Islet of Langerhans (tissue), 1 donor: ENCODE results near the gene MEF2D.

Experiments
- FAIRE-seq: peaks from one replicate; lab custom pipeline; 2011; peaks lifted over from hg19 to GRCh38; lab: Jason Lieb, UNC

MEF2D gene

DNA sequence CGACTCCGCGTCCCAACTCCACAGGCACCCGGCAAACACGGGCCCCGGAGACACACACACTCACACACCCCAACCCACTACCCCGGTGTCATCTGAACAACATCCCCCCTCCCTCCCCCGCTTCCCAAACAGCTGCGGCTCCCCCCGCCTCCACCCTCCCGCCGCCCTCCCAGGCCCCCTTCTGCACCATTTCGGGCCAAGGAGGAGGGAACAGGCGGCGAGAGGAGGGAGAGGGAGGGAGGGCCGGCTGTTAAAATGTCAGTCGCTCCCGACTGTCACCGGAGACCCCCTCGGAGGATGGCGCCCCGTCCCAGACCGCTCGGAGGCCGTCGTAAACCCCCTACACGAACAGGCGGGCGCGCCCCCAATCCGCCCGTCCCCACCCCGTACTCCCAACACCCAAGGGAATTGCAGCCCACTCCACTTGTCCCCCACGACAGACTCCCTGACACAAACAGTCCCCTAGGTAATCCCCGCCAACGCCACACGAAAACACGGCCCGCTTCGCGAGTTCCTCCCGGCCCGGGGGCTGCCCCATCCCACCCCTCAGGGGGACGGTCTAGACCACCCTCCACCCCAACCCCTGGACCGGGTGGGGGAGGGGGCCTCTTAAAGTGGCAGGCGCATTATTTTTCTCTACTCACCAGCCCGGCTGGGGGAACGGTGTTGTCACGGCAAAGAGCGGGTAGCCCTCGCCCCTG is 583 bp downstream of the MEF2D start:
- FAIRE-seq = no peak

DNA sequence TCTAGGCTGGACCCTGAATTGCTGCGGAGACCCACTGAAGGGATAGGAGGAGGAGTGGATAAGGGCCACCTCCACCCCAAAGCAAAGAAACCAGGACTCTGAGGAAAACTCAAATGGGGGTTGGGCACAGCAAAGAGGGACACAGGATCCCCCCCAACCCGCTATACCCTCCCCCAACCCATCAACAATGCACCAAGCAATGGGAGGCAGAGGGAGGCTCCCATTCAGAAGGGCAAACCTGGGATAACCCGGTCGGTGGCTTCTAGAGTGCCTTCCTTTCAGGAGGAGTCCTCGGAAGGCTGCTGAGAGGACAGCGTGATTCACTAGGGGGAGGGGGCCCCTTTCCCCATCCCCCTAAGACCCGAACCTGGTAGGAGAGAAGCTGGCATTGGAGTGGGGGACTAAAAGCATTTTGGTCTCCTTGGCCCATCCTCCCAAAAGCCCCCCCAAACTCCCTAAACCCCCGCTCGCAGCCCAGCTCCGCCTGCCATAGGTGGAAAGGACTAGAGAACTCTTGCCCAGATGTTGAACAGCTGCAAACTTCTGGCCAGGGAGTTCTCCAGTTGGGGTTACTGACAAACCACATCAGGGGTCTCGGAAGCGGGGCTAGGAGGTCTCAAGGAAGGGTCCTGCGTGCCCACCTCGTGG is 1.3 kb downstream of the MEF2D start:
- FAIRE-seq = no peak

DNA sequence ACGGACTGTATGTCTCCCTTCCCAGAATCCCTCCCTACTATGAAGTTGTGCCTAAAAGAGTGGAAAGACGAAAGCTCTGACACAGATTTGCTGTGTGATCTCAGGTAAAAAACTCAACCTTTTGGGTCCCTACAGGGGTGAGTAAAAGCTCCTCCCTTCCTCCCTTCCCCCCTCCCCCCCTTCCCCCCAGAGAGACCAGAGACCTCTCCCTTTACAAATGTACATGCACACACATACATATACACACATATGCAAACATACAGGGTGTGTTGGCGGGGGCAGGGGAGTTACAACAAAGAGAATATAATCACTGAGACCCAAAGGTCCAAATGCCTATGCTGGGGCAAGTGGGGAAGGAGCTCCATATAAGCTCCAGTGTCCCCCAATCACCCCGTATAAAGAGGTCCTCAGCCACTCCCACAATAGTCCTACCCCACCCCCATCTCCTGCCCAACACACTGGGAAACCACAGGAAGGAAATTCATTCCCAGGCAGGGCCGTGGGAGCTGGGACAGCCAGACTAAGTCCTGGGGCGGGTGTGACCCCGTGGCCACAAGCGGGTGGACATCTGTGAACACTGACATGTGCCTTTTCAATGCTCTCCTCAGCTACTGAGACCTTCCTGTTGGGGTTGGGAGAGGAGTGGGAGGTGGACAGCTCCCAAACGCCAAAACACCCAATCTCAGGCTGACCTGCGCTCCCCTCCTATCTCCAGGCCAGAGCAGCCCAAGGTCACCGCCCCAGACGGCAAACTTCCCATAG is 2.0 kb downstream of the MEF2D start:
- FAIRE-seq = no peak

DNA sequence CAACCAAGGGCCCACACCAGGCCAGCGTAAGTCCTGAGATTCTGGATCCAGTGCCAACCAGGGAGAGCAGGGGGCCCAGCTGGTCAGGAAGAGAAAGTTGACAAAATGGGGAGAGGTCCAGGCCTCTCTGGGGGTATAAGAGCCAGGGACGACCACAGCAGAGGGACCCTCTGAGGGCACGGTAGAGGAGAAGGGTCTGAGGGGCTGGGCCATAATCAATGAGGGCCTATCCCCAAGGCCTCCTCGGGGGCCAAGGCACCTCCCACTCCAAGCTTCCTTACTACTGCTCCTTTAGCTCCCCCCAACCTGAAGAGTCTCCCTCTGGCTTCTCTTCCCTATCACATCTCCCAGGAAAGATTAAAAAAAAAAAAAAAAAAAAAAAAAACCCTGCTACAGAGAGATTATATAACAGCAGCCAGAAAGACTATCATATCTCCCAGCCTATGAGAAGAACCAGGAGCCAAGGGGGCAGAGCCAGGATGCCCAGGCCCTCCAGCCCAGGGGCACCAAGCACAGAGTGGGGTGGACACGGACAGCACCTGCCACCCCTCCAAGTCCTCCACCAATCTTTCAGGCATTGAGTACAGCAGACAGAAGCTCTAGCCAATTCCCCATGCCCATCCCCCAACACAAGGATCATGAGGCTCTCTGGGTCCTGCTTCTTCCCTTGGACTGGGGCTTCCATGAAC is 2.7 kb downstream of the MEF2D start:
- FAIRE-seq = no peak

DNA sequence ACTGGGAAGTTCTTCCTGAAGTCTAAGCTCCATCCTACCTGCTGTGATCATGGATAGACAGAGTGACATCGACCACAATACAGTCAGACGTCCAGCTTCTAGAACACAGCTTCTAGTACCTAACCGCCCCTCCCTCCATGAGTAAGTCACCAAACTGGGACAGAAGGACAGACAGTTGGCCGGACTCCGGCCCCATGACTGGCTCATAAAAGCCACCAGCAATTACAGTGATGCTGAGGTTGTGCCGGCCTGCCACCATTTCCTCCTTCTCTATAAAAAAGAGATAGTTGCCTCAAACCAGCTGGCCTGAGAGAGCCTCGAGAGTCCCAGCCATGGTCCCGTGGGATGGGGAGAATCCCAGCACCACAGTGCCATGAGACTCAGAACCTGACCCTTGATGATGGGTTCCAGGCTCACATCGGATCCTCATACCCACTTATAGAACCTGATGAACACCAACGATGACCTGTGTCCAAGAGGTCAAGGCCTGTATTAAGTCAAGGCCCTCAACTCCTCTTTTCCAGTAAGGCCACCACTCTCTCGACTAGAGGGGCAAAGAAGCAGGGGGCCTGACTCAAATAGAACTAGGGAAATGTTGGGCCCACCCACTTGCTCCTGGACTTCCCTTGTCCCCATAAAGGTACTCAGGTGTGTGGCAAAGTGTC is 3.4 kb downstream of the MEF2D start:
- no peak for FAIRE-seq

DNA sequence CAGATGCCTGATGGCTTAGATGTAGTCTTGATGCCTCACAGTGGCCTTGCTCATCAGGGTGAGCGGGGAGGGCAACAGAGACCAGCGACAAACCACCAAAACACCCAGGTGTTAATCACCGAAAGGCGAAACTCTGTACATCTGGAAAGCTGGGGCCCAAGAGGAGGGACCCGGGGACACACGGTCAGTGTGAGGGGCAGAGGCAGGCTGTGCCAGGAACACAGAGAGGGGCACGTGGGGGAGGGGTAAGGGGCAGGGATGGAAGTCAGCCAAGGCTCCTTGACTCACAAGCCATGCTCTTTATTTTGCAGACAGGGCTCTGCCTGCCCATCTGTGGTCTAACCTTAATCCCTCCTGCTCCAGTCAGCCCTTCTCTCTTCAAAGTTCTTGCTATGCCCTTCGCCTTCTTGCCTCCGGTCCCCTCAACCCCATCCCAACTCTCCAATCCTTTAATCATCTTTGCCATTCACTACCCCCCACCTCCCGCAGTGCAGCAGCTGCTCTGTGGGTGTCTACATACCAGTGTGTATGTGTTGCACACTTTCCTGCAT is 4.3 kb downstream of the MEF2D start:
- FAIRE-seq = no peak

DNA sequence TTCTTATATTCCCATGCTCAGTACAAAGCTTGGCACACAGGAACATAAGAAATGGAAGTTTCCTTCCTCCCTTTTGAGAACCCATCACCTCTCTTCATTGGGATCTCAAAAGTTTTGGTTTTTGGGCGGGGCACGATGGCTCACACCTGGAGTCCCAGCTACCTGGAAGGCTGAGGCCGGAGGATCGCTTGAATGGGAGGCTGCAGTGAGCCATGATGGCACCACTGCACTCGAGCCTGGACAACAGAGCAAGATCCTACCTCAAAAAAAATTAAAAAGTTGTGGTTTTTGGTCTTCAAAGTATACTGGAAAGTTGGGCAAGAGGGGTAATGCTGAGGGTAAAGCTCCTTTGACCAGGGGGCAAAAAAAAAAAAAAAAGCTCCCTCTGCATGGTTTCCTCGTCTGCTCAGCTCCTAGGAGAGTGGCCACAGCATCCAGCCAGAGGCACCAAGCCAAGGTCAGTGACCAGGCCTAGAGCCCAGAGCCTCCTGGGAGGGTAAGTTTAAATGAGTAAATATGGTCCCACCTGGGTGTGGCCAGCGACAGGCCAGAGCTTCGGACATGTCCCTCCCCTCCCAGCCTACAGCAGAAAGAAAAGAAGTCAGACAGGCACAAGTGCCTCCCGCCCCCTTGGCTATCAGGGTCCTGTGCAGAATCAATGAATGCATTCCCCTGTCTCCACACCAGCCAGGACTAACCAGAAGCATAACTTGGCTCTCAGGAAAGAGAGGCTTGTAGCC is 5.0 kb downstream of the MEF2D start:
- FAIRE-seq = no peak

DNA sequence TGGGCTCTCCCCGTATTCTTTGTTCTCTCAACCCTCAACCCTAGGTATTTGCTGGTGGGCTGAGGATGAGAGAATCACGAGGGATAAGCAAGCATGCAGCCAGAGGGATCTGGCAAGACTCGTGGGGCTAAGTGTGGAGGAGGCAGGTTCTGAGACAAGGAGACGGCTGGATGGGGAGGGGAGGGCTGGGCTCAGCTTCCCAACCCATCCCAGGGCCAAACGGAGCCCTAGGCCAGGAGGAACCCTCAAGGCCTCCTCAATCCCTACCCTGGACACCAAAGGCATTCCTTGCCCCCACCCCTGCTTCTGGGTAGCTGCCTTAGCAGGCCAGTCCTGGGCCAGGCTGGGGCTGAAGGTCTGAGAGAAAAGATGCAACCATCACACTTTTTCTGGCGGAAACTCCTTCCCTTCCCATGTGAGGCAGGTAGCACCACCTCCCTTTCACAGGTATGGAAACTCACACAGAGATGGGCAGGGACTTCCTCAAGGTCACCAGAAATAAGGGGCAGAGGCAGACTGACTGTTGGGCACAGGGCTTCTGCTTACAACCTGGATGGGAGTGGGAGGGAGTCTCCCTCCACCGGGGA is 6.2 kb downstream of the MEF2D start:
- no peak for FAIRE-seq

DNA sequence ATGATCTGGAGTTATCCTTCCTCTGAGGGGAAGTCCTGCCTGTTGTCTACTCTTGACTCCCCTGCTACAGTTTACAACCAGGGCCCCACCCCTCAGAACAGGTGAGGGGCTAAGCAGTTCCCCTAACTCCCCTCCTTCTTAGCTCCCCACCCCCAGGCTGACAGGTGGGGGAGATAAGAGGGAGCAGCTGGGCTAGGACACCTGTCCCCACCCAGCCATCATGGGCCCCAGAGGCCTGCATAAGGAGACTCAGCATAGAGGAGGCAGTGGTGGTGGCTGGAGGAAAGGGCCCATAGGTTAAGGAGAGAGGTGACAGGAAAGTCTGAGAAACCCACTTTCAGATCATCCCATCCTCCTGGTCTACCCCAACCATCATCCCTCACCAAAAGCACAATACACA is 6.8 kb downstream of the MEF2D start:
- FAIRE-seq = no peak

DNA sequence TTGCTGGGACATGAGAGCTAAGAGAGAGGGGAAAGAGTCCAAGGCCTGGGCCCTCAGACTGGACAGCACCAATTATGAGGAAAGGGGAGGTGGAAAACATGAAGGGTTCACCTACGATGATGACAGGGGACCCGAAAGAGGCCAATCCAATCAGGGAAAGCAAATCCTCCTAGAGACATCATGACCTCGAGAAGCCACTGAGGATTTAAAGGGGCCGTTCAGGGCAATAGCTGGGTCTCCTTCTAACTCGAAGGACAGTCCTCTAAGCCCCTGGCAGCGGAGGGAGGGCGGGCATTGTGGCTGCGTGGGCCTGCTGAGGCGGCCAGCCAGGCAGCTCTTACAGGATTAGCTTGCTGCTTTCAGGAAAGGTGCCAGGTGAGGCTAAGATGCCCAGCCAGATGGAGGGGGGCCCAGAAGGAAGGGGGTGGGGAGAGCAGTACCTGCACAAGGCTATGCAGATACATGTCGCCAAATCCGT is 7.4 kb downstream of the MEF2D start:
- no peak for FAIRE-seq

DNA sequence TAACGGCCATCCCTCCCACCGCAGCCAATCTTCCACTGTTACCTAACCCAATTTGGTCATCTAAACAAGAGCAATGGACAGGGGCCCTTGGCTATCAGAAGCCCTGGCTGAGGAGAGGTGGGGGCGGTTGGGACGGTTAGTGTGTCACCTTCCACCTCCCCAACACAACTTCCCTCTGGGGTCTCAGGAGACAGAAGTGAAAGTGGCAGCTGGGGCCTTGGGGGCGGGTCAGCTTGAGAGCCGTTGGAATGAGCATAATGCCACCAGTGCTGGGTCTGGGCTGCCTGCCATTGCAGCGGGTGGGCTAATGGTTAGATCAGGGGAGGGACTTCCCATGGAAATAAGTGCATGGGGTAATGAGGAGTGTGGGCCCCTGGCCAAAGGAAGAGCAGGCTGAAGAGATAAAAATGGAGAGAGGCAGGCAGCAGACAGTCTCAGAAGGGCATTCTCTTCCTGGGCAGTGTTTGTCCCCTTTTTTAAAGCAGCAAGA is 7.9 kb downstream of the MEF2D start:
- FAIRE-seq = no peak

DNA sequence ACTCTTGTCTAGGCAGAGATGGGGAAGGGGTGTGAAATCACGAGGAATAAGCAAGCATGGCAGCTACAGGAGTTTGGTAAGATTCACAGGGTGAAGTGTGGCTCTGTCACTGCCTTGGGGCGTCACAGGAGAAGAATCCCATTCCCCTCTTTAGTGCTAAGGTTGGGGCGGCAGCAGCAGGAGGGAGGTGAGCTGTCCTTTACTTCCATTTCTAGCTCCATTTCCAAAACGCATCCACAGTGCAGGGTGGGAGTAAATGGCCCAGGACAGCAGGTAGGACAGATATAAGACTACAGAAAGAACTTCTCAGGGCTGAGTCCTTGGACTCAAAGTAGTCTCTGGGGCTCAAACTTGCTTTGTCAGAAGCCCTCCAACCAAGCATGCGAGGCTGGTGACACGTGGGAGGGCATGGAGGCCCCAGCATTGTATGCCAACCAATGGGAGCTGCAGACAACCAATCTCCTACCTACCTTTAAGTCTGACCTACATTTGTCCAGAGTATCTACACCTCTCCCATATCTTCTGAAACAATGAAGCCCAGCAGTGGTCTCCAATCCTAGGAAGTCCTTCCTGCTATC is 8.5 kb downstream of the MEF2D start:
- FAIRE-seq = no peak

DNA sequence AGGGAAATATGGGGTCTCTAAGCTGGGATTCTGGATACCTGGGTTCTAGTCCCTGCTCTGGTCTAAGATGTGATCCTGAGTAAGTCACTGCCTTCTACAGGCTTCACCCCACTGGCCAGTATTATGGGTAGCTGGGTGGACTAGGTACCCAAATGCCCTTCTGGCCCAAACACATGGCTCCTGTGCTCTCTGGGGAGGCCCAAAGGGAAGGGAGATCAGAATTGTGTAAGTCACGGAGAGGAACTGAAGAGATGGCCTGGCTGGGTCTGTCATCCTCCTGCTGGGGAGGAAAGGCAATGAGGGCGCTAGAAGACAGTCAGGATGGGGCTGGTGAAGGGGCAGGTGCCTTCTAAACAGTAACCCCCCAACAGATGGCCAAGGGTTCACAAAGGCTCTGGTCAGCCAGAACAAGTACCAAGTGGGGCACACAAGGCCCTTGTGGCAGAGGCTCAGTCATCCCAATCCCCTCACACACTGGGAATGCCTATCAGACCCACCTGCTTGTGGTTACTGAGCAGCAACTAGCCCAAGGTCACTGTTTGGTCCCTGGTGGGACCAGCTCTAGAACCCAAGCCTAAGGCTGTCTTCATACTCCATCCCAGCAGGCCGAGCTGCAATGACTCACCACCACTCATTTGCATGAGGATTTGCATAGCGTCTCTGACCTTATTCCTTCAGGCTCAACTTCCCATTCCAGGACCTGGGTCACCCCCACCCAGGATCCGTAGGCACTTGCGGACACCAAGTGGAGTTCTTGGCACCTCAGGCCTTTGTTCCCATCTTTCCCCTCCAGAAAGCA is 9.2 kb downstream of the MEF2D start:
- FAIRE-seq = no peak

DNA sequence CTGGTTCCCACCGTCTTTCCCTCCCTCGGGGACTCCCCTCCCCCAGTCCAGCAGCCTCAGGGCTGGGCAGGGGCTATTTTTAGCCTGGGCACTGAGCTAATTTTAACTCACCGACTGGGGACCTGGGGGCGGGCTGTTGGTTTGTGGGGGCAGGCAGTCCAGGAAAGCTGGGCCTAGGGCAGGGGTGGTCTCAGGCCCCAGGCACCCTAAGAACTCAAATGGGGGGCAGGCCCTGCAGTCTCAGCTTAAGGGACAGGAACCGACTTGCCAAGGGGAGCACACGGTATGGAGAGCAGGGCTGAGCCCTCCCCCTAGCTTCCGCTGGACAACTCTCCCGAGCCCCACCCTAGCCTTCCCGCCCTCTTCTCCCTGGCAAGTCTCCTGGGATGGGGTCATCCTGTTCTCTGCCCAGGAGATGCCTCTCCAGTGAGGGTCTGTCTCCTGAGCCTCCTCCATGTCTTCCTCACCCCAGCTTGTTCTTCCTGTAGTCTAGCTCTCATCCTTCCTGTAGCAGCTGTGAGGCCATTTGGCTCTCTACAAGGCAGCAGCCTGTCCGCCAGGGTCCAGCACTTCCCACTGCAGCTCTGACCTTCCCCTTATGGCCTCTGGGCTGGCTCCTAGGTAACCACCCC is 10.1 kb downstream of the MEF2D start:
- no peak for FAIRE-seq

DNA sequence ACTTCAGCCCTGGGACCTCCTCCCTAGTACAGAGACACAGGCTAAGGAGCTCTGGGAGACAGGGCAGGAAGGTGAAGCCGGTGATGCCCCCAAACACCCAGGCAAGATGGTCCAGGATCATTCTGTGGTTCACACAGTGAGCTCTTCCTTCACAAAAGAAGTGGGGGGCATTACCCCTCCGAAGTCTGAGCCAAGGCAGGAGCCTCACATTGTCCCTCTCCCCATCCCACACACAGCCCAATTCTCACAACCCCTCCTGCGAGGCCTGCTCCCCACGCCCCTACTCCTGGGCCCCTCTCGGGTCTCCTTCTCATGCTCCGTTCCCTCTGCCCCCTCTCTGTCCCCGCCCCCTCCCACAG is 10.7 kb downstream of the MEF2D start:
- FAIRE-seq = no peak

DNA sequence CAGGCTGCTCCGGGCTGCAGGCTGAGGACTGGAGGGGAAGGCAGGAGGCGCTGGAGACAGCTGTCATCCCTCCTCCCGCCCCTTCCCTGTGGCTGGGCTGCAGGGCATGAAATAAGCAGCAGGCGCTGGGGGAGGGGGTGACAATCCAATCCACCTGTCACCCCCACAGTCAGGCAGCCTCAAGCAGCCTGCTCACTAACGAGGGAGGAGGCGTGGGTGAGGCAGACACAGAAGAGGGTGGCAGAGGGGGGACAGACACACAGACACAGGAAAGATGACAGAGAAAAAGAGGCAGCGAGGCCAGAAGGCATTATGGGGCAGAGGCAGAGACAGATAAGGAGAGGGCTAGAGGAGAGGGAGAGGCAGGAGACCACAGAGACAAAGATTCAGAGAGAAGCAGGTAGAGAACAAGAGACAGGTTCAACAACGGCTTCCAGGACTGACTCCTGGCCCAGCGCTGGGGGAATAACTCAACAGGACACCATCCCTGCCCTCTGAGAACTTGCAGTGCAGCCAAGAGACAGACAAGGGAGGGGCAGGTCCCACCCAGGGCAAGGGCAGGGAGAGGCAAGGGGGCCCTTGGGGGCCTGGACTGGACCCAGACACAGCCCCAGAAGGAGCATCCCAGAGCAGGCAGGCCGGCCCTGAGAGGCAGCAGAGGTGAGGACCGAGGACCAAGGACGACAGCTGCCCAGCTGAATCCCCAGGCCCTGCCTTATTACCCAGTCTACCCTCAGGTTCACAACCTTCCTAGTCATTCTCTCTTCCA is 11.2 kb downstream of the MEF2D start:
- FAIRE-seq = no peak

DNA sequence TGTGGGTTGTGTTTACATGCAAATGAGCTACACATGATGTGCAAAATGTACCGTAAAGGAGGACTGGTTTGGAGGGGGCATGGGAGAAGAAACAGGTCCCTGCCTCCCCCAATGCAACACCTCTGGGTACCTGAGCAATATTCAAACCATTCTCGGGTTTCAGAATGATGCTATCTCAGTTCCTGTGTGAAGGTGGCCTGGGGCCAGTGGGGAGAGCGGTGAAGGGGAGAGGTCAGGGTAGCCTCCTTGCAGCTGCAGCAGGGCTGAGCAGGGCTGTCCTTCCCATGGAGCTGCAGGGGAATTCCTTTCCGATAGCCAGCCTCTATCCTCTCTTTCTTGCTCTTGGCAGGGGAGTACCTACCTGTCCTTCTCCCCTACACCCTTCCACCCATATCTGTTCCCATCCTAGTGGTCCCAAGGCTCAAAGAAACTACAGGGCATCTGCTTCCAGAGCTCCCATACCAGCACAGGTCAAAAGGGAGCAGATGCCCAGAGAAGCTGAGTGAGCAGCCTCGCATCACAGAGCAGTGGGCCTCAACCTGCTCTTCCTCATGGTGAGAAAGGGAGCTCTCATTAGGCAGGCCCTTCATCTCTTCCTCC is 11.9 kb downstream of the MEF2D start:
- FAIRE-seq = no peak

DNA sequence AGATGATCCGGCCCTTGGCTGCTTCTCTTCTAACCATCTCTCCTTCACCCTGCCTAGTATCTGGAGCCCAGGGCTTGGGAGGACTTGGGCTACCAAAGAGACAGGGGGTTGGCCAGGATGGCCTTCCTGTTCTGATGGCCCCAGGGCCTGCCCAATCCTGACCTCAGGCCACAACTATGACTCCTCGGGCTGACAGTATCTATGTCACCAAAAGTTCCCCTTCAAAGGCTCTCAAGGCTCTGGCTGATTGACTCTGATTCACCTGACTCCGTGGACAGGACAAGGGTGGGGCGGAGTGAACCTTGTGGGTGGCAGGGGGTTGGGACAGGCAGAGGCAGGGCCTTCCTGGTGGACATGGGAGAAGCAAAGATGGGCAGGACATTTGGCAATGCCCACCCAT is 12.7 kb downstream of the MEF2D start:
- no peak for FAIRE-seq
